GM12892 (cell line): ENCODE results near the gene KANK4.

ENCODE experiments used
- DNase-seq: peaks from one replicate; pipeline ENCODE4 v3.0.0; 2011; ENCODE audit not compliant: insufficient read length
- FAIRE-seq: peaks from 2 replicates; lab custom pipeline; 2011; peaks lifted over from hg19 to GRCh38; lab: Jason Lieb, UNC
- POLR2A ChIP-seq: IDR thresholded peaks from 2 replicates; pipeline ENCODE4 v1.6.1; 2011; ENCODE audit warnings: low read depth, low read length, control low read depth
- POLR2AphosphoS5 ChIP-seq: IDR thresholded peaks from 2 replicates; pipeline ENCODE4 v1.6.1; 2011; ENCODE audit warnings: low read depth, low read length, control low read depth
- TAF1 ChIP-seq: IDR thresholded peaks from 2 replicates; pipeline ENCODE4 v1.6.1; 2011; ENCODE audit warnings: low read depth, mild to moderate bottlenecking, control low read depth, low read length, borderline replicate concordance

Gene KANK4

GRCh38 chr1:62276791-62277190 is 42.4 kb downstream of the KANK4 start:
- FAIRE-seq (no peak), DNase-seq (no peak)
- no peak for TF ChIP-seq POLR2AphosphoS5
- TF ChIP-seq TAF1 = no peak
- TF ChIP-seq POLR2A = no peak

DNA sequence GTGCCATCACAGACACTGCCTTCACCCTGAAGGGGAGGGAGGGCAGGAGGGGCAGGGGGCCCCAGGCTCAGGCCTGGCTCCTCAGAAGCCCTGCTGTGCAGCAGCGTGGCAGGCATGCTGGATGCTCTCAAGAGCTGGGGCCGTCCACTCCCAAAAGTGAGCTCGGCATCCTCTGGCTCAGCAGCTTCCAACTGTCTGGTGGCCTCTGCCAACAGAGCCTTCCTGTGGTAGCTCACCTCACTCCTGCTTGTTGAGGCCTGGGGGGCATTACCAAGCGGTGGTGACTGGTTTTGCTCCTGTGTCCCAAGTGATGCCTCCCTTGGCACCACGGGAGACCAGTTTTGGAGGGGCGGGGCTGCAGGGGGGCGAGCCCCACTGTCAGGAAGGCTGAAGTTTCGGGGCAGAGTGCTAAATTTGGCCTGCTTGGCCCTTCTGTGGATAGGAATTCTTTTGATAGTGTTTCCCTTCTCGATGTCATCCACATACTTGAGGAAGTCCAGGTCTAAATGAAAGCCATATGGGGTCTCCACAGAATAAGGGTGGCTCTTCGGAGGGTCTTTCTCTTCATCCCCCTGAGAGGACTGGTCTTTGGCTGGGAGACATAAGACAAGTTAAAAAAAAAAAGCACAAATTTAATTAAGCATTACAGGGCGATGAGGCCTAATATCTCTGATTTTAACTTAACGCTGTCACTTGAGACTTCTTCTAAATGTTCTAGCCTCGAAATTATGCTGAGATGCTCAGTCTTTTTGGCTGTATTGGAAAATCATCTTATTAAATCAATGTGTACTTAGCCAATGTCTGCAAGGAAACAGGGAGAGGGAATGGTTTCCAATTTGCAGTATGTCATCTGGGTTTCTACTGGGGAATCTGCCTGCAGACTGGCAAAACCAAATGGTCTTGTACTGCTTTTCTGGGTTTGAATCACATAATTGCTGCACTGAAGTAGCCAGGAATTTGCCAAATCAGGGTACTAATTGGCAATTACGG is 44.4 kb downstream of the KANK4 start:
- DNase-seq (no peak), FAIRE-seq (no peak)
- no peak for TF ChIP-seq TAF1
- no peak for TF ChIP-seq POLR2A
- TF ChIP-seq POLR2AphosphoS5 = no peak

DNA sequence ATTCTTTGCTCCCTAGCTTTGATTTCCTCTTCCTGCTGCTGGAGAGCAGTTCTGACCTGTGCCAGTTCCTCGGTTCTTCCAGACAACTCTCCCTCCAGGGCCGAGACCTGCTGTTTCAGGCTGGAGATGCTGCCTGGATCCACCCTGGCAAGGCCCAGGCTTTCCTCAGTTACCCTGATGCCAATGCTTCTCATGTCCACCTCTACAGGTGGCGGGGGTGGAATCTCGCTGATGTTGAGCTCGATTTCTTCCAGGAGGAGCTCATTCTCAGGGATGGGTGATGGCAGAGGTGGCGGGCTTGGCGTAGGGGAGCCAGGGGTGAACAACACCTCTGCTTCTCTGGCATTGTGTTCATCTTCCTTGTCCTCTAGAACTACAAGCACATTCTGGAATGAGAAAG is 45.3 kb downstream of the KANK4 start:
- no peak for TF ChIP-seq TAF1
- TF ChIP-seq POLR2AphosphoS5 = no peak
- no peak for TF ChIP-seq POLR2A
- FAIRE-seq = no peak
- no peak for DNase-seq

- DNase-seq = peak; percentile 35
- TF ChIP-seq TAF1 = no peak
- no peak for TF ChIP-seq POLR2AphosphoS5
- no peak for TF ChIP-seq POLR2A
- peak; percentile 87 for FAIRE-seq
These were observed 47.1 kb downstream of the KANK4 start for GRCh38 chr1:62271948-62272728.

- FAIRE-seq = no peak
These were observed 48.1 kb downstream of the KANK4 start for GRCh38 chr1:62271134-62271533.

DNA sequence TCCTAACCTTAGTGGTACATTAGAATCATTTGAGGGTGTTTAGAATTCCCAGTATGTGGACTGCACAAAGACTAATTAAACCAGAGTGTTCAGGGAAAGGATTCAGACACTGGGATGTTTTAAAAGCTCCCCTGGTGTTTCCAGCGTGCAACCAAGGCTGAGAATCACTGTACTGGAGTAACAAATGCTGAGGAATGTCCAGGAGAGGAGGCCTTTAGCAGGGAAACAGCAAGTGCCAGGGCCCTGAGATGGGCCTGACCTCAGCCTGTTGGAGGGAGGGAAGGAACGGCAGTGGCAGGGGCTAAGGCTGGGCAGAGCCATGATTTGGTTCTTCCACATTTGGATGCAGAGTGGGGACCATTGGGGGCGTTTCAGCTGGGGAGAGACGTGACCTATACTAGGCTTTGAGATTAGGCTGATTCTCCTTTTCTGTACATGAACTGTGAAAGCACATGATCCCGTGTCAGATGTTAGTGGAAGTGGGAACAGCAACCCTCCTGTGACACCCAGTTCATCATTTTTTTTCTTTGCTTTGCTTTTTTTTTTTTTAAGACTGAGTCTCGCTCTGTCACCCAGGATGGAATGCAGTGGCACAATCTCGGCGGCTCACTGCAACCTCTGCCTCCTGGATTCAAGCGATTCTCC is 49.3 kb downstream of the KANK4 start:
- DNase-seq (no peak), FAIRE-seq (no peak)
- no peak for TF ChIP-seq TAF1
- no peak for TF ChIP-seq POLR2AphosphoS5
- TF ChIP-seq POLR2A = no peak

More at GRCh38 chr1:62271134-62271533, 48.1 kb downstream of the KANK4 start:
- DNase-seq = no peak
- TF ChIP-seq TAF1 (no peak), POLR2AphosphoS5 (no peak), POLR2A (no peak)

GRCh38 chr1:62269439-62269838 is 49.8 kb downstream of the KANK4 start:
- no peak for FAIRE-seq
- TF ChIP-seq POLR2AphosphoS5 (no peak), TAF1 (no peak), POLR2A (no peak)

GRCh38 chr1:62268315-62268714 is 50.9 kb downstream of the KANK4 start:
- TF ChIP-seq POLR2AphosphoS5 (no peak), POLR2A (no peak), TAF1 (no peak)
- FAIRE-seq (no peak), DNase-seq (no peak)

More at GRCh38 chr1:62269439-62269838, 49.8 kb downstream of the KANK4 start:
- no peak for DNase-seq

GRCh38 chr1:62265956-62266935 is 53.0 kb downstream of the KANK4 start:
- no peak for TF ChIP-seq POLR2AphosphoS5
- no peak for TF ChIP-seq TAF1
- TF ChIP-seq POLR2A = no peak
- FAIRE-seq = no peak
- no peak for DNase-seq

DNA sequence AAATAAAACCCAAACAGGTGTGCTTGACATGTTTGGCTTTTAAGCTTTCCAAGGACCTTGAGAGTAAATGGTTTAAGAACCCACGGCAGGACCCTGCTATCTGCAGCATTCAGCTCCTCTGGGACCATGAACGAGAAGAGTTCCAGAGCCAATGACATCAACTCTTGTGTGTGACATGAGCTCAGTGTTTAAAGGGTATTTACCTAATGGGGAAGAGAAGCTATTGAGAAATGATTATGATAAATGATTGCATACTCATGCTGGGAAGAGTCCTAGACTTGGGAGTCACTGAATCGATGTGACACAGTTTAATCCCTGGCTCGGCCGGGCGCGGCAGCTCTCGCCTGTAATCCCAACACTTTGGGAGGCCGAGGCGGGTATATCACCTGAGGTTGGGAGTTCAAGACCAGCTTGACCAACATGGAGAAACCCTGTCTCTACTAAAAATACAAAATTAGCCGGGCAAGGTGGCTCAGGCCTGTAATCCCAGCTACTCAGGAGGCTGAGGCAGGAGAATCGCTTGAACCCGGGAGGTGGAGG is 55.4 kb downstream of the KANK4 start:
- FAIRE-seq (no peak), DNase-seq (no peak)
- TF ChIP-seq POLR2AphosphoS5 (no peak), TAF1 (no peak), POLR2A (no peak)
